Urothelium cell line (cell line): ENCODE measurements around the gene TMEM126B.
"Not testable (repeated sequence)": the region's sequence is repeated elsewhere in the genome, so short reads cannot be mapped to it uniquely, and the experiment has no call there.

Source experiments
- DNase-seq: peaks from one replicate; pipeline ENCODE4 v3.0.0; 2011; ENCODE audit warnings: low spot score, mixed read lengths
- FAIRE-seq: peaks from 2 replicates; lab custom pipeline; 2011; peaks lifted over from hg19 to GRCh38; lab: Jason Lieb, UNC

Gene TMEM126B

GRCh38 chr11:85627998-85628770, at the start of gene TMEM126B:
Gene TMEM126B, plus strand, starts transcription at chr11:85628593. Its CDS starts 15 bp downstream, at chr11:85628608.
- DNase-seq, result peak; percentile 95
- no peak for FAIRE-seq

DNA sequence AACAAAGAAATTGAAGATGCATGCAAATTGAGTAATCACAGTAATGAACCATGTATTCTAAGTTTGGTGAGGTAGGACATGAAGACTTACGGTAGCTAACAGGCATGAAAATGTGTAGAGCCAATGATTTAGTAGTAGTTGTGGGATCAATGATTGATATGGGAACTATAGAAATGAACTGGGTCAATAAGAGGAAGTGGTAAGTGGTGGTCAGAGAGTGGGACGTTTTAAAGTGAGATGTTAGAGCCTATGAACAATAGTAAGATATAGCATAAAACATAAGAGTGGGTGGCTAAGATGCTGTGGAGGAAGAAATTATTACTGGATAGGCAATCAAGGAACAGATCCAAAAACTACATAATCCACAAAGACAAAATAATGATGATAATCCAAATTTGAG, 46.3 kb upstream of the TMEM126B start:
- FAIRE-seq, result no peak

GRCh38 chr11:85589373-85589772, 39.0 kb upstream of the TMEM126B start:
- FAIRE-seq (no peak), DNase-seq (no peak)

More for the DNA sequence above, 46.3 kb upstream of the TMEM126B start:
- DNase-seq, result no peak

DNA sequence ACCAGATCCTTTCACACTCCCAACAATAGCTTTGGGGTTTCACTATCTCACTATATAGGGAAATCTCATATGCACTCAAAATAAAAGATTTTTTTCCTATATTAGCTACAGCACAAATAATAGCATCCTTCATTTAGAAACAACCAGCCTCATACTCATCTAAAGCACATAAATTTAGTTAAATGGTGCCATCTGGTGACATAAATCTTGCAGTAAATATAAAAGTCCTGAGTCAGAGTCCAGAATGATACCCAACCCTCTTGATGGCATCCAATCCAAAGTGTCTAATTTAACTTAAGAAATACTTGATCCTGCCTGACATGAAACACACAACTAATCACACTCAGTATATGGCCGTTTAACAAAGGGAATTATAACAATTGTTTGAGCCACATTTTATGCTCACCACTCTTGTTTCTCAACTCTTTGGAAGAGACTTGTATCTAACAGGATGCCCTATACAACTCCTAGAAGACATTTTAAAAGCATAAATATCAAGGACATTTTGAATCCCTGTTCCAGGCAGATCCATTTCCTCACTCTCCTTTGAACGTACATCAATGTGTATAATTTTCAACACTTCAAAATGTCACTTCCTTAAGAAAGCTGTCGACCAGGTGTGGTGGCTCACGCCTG, 37.4 kb upstream of the TMEM126B start:
- FAIRE-seq, result no peak
- DNase-seq, result peak; percentile 38

GRCh38 chr11:85595285-85595884, 33.0 kb upstream of the TMEM126B start:
- peak; percentile 40 for DNase-seq
- no peak for FAIRE-seq

- FAIRE-seq (no peak), DNase-seq (no peak)
These were observed 31.5 kb upstream of the TMEM126B start for GRCh38 chr11:85596886-85597285.

- FAIRE-seq (no peak), DNase-seq (no peak)
These were observed 29.3 kb upstream of the TMEM126B start for GRCh38 chr11:85599083-85599482.

- FAIRE-seq (no peak), DNase-seq (no peak)
These were observed 25.7 kb upstream of the TMEM126B start for GRCh38 chr11:85602526-85603213.

DNA sequence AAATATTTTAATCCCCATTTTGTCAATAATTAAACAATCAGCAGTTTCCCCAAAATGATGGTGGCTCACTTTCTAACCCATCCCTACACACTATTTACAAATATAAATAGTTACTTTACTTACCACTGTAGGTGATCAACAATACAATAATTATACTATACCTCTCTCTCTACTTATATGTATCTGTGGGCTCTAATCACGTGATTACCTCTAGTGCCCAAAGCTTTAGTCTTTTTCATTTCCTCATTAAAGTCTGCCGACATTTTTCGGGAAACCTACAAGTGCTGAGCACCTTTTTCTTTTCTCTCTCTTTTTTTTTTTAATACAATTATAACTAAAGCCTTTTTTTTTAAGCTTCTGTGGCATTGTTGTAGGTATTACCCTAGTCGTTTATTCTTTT, 25.2 kb upstream of the TMEM126B start:
- no peak for DNase-seq
- FAIRE-seq, result no peak

GRCh38 chr11:85606237-85606636, 22.2 kb upstream of the TMEM126B start:
- DNase-seq, FAIRE-seq: not testable (repeated sequence)

DNA sequence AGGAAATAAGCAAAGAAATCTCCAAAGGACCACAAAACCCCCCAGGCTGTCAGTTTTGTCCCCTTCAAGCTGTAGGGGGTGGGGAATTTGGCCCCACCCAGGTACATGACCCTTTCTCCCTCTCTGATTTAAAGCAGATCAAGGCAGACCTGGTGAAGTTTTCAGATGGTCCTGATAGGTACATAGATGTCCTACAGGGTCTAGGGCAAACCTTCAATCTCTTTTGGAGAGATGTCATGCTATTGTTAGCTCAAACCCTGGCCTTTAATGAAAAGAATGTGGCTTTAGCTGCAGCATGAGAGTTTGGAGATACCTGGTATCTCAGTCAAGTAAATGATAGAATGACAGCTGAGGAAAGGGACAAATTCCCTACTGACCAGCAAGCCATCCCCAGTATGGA, 19.8 kb upstream of the TMEM126B start:
- FAIRE-seq, DNase-seq: not testable (repeated sequence)

DNA sequence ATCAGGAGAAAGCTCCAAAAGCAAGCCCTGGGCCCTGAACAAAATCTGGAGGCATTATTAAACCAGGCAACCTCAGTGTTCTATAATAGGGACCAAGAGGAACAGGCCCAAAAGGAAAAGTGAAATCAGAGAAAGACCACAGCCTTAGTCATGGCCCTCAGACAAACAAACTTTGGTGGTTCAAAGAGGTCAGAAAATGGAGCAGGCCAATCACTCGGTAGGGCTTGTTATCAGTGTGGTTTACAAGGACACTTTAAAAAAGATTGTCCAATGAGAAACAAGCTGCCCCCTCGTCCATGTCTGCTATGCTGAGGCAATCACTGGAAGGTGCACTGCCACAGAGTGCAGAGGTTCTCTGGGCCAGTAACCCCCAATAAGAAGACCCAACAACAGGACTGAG, 19.1 kb upstream of the TMEM126B start:
- FAIRE-seq, DNase-seq: not testable (repeated sequence)

- FAIRE-seq, DNase-seq: not testable (repeated sequence)
These were observed 16.8 kb upstream of the TMEM126B start for GRCh38 chr11:85611643-85612042.

GRCh38 chr11:85619499-85619898, 8.9 kb upstream of the TMEM126B start:
- FAIRE-seq (no peak), DNase-seq (no peak)

GRCh38 chr11:85620256-85620655, 8.1 kb upstream of the TMEM126B start:
- no peak for DNase-seq
- no peak for FAIRE-seq

DNA sequence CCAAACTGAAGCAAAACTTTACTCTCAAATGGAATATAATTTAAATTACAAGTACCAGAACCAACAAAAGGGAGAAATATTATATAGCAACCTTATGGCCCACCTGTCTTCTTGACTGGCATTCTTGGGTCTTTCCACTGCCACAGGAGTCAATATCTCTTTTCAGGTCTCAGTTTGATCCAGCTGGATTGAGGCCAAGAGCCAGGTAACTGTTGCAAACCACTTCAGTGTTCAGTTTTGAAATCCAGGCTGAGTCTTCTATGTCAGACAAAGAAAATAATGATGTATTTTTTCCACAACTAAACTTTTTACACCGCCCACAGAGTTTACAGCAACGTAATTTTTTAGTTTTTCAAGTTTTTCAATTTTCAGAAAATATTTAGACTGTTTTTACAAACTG, 1.9 kb upstream of the TMEM126B start:
- no peak for DNase-seq

DNA sequence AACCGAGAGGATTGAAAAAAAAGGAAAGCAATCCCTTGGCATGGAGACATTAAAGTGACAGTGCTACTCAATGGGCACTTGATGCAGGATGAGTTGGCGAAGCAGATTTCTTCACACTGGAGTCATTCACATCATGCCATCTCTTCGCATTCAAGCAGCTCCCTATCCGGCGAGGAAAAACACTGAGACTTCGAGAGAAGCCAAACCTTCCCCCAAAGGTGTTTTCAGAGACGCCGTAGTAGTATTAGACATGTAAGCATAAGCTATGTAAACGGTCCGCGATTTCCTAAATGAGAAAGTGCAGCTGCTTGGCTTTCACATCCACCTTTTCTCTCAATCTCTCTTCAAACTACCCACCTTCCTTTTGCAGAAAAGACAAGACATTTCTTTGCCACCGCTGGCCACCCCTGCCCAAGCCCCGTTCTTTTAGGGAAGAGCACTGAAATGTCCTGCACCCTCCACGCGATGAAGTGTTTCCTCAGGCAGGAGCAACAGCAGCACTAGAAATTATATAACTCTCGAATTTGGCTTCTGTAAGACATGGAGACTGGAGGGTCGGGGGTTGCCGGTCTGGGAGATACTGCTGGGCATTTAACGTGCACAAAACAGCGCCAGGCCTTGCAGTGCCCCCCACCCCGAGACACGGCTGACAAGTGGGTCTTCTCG, 928 bp upstream of the TMEM126B start, which contains the start of gene DLG2:
TSS of gene DLG2 (minus strand) at position 13 of the 666 bp plus-strand sequence.
- DNase-seq, result no peak

More for the DNA sequence above, 1.9 kb upstream of the TMEM126B start:
- FAIRE-seq, result no peak

DNA sequence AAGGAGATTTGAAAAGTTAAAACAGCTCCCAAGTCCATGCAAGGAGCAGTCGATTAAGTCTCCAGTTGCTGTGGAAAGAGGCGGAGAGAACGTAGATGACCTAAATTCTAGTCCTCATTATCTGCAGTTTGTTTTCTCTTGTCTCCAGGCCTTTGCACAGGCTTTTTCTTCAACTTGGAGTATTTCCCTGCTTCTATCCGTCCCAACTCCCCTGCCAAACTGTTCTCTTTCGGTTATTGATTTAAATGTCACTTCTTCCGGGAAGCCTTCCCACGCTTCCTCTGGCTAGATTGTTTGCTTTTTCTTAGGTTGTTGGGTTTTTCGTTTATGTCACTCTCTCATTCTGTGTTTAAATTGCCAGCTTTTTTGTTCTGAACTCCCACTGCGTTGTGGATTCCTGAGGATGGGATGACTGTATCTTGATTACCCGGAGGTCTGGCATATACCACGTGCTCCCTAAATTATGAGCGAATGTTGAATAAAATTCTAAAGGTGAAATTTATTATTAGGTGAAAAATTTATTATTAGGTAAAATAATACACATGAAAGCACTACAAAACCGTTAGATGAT, 463 bp downstream of the TMEM126B start:
- no peak for FAIRE-seq
- no peak for DNase-seq

More for the DNA sequence above, 928 bp upstream of the TMEM126B start, which contains the start of gene DLG2:
- no peak for FAIRE-seq

DNA sequence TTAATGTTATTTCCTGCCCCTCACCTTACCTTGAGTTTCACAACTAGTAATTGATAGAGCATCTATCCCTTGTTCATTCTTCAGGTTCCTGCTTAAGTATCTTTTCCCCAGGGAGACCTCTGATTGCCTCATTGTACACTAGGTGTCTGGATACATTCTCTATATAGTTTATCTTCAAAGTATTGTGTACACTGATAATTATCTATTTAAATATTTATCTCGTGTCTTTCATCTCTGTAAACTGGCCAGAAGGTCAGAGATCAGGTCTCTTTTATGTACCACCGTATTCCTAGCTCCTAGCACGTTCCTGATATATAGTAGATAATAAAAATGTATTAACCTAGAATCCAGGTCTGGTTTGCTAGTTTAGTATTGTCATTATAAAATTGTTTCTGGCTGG, 6.4 kb downstream of the TMEM126B start:
- DNase-seq, result no peak
- FAIRE-seq, result no peak

DNA sequence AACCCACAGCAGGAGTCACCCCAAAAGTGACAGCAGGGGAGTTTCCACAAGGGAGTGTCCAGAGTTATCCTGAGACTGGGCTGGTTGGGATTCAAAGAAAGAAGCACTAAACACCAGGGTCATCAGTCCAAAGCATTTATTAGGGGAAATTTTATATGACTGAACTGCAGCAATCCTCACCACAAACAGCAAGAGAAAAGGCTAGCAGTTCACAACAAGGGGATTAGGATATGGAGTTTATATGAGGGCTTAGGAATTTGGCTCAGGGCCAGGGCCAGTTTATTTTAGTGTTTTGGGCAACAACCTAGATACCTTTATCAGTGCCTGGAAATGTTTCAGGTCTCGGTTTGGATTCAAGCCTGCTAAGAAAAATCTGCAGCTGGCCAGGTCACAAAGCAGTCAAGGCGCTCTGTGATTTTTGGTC, 14.8 kb downstream of the TMEM126B start:
- FAIRE-seq, result no peak
- no peak for DNase-seq
